Small intestine (tissue), 7 donors: Measurements from ENCODE around the gene DHRS2. TPM values are rescaled to one million over a fixed set of nuclear protein-coding genes. Genes with fewer than 3 reads are reported as not detected.

Source experiments
- DNase-seq, 2 donors: peaks; one replicate each; pipeline versions ENCODE4 v3.0.0 to v3.0.0-alpha.2; 2013
- FAIRE-seq: peaks from 2 replicates; lab custom pipeline; 2012; peaks lifted over from hg19 to GRCh38; lab: Jason Lieb, UNC
- H3K27ac ChIP-seq, 3 donors: one replicate each; pipeline ENCODE4 v1.5.1; 2013; ENCODE audit warnings: low read length in 2 of 3, mild to moderate bottlenecking in 2 of 3, control low read depth in 1 of 3, inconsistent platforms in 1 of 3, low read depth in 1 of 3, moderate library complexity in 1 of 3
- H3K27me3 ChIP-seq, 3 donors: one replicate each; pipeline ENCODE4 v1.6.1; 2013; ENCODE audit warnings: low read length in 3 of 3, inconsistent platforms in 1 of 3; ENCODE audit not compliant: control insufficient read depth in 3 of 3, insufficient read depth in 3 of 3
- H3K36me3 ChIP-seq, 3 donors: one replicate each; pipeline ENCODE4 v1.6.1; 2013; ENCODE audit warnings: low read length in 3 of 3, inconsistent platforms in 1 of 3, low read depth in 1 of 3, mild to moderate bottlenecking in 1 of 3, moderate library complexity in 1 of 3; ENCODE audit not compliant: control insufficient read depth in 3 of 3, insufficient read depth in 2 of 3
- H3K4me1 ChIP-seq, 3 donors: one replicate each; pipeline ENCODE4 v1.6.1; 2013; ENCODE audit warnings: low read length in 2 of 3, inconsistent platforms in 1 of 3, low read depth in 1 of 3, mild to moderate bottlenecking in 1 of 3, moderate library complexity in 1 of 3; ENCODE audit not compliant: control insufficient read depth in 3 of 3, insufficient read depth in 2 of 3
- H3K4me3 ChIP-seq, 3 donors: one replicate each; pipeline ENCODE4 v1.5.1; 2013; ENCODE audit warnings: low read length in 3 of 3, control low read depth in 1 of 3, inconsistent platforms in 1 of 3, low read depth in 1 of 3, mild to moderate bottlenecking in 1 of 3, moderate library complexity in 1 of 3
- H3K9me3 ChIP-seq, 2 donors: one replicate each; pipeline ENCODE4 v1.6.1; 2013; ENCODE audit warnings: low read depth in 1 of 2, low read length in 1 of 2; ENCODE audit not compliant: control insufficient read depth in 2 of 2, insufficient read depth in 1 of 2
- WGBS, 3 donors: extraction: QIAGEN DNeasy Blood & Tissue Kit; methylation state at CpG; one replicate each; pipeline ENCODE4 v1.1.7; 2013; 5-methylcytosine and 5-hydroxymethylcytosine counted together
- polyA plus RNA-seq, 4 donors: library from polyadenylated mRNA; stranded (reverse) in 3 of 4; unstranded in 1 of 4; fragments of 200-250 nt in 3 of 4; fragments of 120-200 nt in 1 of 4; gene quantifications; one replicate each; pipeline versions ENCODE4 v1.2.1 to v1.2.3, GENCODE V29; 2013
- donor health status: healthy with polysubstance abuse.
- donor health status: control.
- donor health status: control.
- donor health status: Bipolar disorder and iron deficiency.
- donor health status: healthy.

DHRS2 gene
- polyA plus RNA-seq, 4 donors: 0.81 to 1.1 TPM; not detected in 2

DNA sequence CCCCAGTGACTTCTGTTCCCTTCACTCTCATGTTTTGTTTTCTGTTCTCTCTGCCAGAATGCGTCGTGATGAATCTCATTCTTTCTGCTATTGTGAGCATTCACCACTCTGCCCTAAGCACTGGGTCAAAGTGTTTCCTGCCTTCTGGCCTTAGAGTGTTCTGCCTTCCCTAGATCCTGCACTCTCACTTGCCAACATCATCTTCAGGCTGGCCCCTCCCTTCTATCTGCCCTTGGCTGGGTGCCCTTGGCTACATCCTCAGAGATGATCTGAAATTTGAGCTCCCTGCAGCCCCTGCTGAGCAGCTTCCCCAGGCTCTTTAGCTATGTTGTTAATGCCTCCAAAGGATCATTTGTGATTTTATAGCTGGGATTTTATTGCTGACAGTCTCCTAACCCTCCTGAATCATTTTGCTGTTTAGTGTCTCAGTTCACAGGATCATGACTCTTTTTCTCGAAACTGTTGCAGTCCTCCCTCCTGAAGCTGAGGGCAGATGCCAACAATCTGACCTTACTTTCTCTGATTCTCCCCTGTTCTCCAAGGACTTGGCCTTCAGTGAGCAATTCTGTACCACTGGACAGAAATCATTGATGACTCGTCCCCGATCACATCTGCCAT is 4.5 kb downstream of the DHRS2 start:
- peaks cover 0 to 5% of the 10 kb centered on the region in 2 donors for H3K9me3 ChIP-seq
- no peak overlapping the region for H3K4me3 ChIP-seq
- H3K27me3 ChIP-seq: no peaks in the 10 kb centered on the region
- WGBS, 3 donors: 47 to 74% (median 68%) methylated on average over 5 of the region's 5 CpGs
- H3K27ac ChIP-seq: no peak overlapping the region
- H3K4me1 ChIP-seq: peaks cover 0 to 2% (median 0%) of the 10 kb centered on the region in 3 donors
- no peaks in the 10 kb centered on the region for H3K36me3 ChIP-seq
- FAIRE-seq: no peak
- DNase-seq: peak in 1 of 2 donors; percentile 22

DNA sequence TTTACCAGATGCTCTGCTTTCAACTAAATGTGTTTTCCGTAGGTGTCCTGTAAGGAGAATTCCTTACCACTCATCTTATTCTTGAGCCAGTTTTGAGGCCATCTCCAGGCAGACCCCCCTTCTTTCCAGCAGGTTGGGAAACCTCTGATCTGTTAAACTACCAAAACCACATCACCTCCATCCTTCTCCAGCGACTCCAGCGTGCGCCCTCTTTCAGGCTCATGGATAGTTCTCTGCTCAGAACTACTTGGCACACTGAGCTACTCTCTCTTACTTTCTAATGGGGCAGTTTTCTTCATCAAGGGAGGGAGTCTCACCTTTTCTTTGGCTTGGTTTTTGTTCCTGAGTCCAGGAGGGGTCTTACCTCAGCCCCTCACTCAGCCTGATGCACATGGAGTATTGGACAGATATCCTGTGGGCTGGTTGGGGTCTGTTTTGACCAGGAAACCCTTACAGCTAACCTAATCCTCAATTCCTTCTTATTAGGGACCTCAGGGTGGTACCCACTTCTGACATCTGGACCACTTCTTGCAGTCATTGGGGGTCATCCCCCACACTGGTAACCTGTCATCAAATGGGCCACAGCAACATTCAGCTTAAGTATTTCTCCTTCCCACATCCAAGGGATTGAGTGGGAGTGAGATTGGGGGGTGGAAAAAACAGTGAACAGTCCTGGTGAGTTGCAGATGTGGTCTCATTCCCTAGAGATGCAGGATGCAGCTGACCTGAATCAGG is 5.2 kb downstream of the DHRS2 start:
- Histone ChIP-seq H3K4me3 (no peak overlapping the region), H3K9me3 (peaks cover 0 to 1% of the 10 kb centered on the region in 2 donors), H3K27ac (no peak overlapping the region), H3K27me3 (no peaks in the 10 kb centered on the region), H3K4me1 (peaks cover 0 to 2% (median 0%) of the 10 kb centered on the region in 3 donors), H3K36me3 (no peaks in the 10 kb centered on the region)
- DNase-seq (no peak), FAIRE-seq (no peak)
- 90 to 97% (median 94%) methylated on average over 4 of the region's 4 CpGs for WGBS, 3 donors

DNA sequence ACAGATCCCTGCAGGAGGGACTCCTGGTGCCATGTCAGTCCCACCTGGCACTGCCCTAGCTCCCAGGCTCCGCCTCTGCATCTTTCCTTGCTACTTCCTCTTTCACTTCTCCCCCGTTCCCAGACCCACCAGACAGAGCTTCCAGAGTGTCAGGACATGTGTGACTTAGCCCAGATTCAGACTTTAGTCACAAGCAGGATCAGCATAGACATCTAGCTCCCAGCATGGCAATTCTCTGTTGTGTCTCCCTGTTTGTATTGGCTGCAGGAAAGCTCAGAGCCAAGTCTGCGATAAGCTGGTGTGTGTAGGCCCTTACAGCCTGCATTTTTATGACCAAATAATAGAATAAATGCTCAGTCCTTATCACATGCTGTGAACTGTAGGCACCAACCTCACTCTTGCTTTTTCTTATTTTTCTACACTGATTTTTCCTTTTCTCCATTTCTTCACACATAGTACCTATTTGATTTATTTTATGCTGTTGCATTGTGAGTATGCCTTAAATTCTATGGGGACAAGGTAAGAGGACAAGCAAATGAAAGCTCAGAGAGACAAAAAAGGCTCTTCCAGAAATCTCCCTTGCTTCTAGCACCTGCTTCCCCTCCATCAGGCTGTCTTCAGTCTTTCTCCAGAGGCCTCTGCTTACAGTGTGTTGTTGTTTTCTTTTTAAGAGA is 5.9 kb downstream of the DHRS2 start:
- H3K4me1 ChIP-seq: peaks cover 0 to 2% (median 0%) of the 10 kb centered on the region in 3 donors
- 47 to 57% (median 56%) methylated on average over 3 of the region's 3 CpGs for WGBS, 3 donors
- no peaks in the 10 kb centered on the region for H3K9me3 ChIP-seq
- no peaks in the 10 kb centered on the region for H3K27me3 ChIP-seq
- no peak overlapping the region for H3K4me3 ChIP-seq
- DNase-seq (peak; percentile 49 to 54), FAIRE-seq (no peak)
- H3K36me3 ChIP-seq: no peaks in the 10 kb centered on the region
- H3K27ac ChIP-seq: no peak overlapping the region

DNA sequence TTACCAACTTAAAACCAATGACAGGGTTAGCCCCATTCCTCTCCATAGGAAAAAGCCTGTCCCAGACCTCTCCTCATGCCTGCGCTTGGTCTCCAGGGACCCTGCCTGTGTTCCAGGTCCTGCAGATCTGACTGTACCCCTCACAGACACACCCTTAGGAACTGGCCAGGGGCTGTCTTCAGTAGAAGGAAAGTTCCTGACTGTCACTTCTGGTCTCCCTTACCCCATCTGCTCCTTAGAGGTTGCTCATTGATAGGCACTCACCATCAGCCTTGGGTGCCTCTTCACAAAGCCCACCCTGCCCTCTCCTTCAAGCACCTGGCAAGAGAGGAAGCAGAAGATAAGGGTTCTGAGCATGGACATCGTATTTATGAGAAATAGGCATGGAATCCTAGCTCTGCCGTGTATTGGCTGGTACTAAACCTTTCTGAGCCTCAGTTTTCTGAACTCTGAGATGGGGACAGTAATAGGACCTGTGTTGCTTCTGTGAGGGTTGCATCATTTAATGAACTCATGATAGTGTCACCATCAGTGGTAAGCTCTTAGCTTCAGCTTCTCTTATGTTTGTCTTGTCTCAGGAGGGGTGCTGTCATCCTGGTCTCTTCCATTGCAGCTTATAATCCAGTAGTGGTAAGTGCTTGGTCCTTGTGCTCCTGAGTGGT is 7.5 kb downstream of the DHRS2 start:
- FAIRE-seq (no peak), DNase-seq (no peak)
- Histone ChIP-seq H3K4me3 (no peak overlapping the region), H3K27me3 (no peaks in the 10 kb centered on the region), H3K4me1 (peaks cover 0 to 2% (median 0%) of the 10 kb centered on the region in 3 donors), H3K36me3 (no peaks in the 10 kb centered on the region), H3K27ac (no peak overlapping the region), H3K9me3 (no peaks in the 10 kb centered on the region)
- WGBS, 3 donors: 89 to 94% (median 93%) methylated on average over 3 of the region's 3 CpGs

DNA sequence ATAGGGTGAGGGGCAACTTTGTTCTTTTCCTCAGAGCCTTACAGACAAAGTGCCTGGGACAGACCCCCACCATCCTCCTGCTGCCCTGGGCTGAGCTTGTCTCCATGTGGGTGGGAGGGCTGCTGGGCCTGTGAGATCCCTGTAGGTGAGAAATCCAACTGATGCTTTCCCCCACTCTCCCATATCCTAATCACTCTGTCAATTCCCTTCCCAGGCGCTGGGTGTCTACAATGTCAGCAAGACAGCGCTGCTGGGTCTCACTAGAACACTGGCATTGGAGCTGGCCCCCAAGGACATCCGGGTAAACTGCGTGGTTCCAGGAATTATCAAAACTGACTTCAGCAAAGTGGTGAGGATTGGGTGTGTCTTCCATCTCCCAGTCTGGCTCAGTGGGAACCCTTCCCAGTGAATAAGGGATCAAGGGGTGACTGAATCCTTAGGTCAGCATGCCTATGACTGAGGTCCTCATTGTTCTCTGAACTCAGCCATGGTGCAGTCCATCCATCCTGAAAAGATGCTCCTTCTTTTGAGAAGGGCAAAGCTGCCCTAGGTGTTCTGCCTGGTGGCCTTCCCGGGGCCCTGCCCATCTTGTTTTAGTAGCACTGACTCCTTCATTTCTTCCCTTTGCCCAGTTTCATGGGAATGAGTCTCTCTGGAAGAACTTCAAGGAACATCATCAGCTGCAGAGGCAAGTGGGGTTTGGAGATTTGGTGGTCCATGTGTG is 8.2 kb downstream of the DHRS2 start:
- no peak for DNase-seq
- no peak for FAIRE-seq
- no peaks in the 10 kb centered on the region for H3K27me3 ChIP-seq
- H3K36me3 ChIP-seq: no peaks in the 10 kb centered on the region
- WGBS, 3 donors: 93 to 94% (median 93%) methylated on average over 5 of the region's 5 CpGs
- H3K9me3 ChIP-seq: no peaks in the 10 kb centered on the region
- H3K4me3 ChIP-seq: no peak overlapping the region
- peaks cover 0 to 2% (median 0%) of the 10 kb centered on the region in 3 donors for H3K4me1 ChIP-seq
- H3K27ac ChIP-seq: no peak overlapping the region

DNA sequence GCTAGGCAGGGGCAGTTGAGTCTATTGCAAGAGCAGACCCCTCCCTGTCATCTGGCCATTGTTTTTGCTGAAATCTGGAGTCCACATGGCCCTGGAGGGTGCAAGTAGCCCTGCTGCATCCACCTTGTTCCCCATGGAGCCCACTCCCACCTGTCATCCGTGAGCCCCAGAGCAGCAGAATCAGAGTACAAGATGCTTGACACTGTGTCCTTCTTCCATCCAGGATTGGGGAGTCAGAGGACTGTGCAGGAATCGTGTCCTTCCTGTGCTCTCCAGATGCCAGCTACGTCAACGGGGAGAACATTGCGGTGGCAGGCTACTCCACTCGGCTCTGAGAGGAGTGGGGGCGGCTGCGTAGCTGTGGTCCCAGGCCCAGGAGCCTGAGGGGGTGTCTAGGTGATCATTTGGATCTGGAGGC is 8.8 kb downstream of the DHRS2 start:
- Histone ChIP-seq H3K27ac (no peak overlapping the region), H3K9me3 (no peaks in the 10 kb centered on the region), H3K4me1 (peaks cover 0 to 2% (median 0%) of the 10 kb centered on the region in 3 donors), H3K27me3 (no peaks in the 10 kb centered on the region), H3K36me3 (no peaks in the 10 kb centered on the region), H3K4me3 (no peak overlapping the region)
- DNase-seq: no peak
- 88 to 95% (median 89%) methylated on average over 8 of the region's 8 CpGs for WGBS, 3 donors
- no peak for FAIRE-seq

DNA sequence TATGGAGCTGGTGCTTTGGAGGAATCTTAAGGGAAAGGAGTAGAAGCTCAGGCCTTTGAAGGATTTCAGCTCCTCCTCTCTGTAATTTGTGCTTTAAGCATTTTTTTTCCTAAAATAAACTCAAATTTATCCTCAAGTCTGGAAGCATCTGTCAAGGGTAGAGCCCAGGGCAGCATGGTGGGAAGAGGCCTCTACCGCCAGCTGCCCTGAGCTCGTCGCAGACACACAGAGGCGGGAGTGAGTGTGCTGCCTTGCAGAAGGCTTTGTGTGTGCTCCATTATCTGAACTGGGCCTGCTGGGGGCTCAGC is 9.3 kb downstream of the DHRS2 start:
- Histone ChIP-seq H3K4me1 (peaks cover 0 to 2% (median 0%) of the 10 kb centered on the region in 3 donors), H3K4me3 (no peak overlapping the region), H3K9me3 (no peaks in the 10 kb centered on the region), H3K36me3 (no peaks in the 10 kb centered on the region), H3K27ac (no peak overlapping the region), H3K27me3 (no peaks in the 10 kb centered on the region)
- 87 to 95% (median 89%) methylated on average over 4 of the region's 4 CpGs for WGBS, 3 donors
- FAIRE-seq (no peak), DNase-seq (no peak)
